SK-N-SH treated with all-trans-retinoic acid at 6 μM for 48 hours (cell line): ENCODE results near the gene LMNTD2.

Source experiments
- ATAC-seq: fragments of 200-7000 bp; cut with Tn5 transposase; 3 replicates; pipeline ENCODE4 v1.9.1; 2020; ENCODE audit warnings: mild to moderate bottlenecking, moderate library complexity
- BACH2 ChIP-seq: fragments of 250-450 bp; sonication (Bioruptor Pico); IDR thresholded peaks from 2 replicates; pipeline ENCODE4 v1.9.0; 2021; ENCODE audit warnings: mild to moderate bottlenecking, borderline replicate concordance
- CSDC2 ChIP-seq: fragments of 250-450 bp; sonication (Bioruptor Pico); IDR thresholded peaks from 2 replicates; pipeline ENCODE4 v1.5.0; 2020; ENCODE audit warnings: mild to moderate bottlenecking, moderate library complexity
- ESRRG ChIP-seq: fragments of 250-450 bp; sonication (Bioruptor Pico); IDR thresholded peaks from 2 replicates; pipeline ENCODE4 v1.6.1; 2021; ENCODE audit warnings: mild to moderate bottlenecking
- GLIS3 ChIP-seq: fragments of 250-450 bp; sonication (Bioruptor Pico); IDR thresholded peaks from 2 replicates; pipeline ENCODE4 v1.5.0; 2020; ENCODE audit warnings: mild to moderate bottlenecking, moderate library complexity
- ISL1 ChIP-seq: fragments of 250-450 bp; sonication (Bioruptor Pico); IDR thresholded peaks from 2 replicates; pipeline ENCODE4 v2.1.2; 2022; ENCODE audit warnings: mild to moderate bottlenecking, moderate library complexity
- OSR1 ChIP-seq: fragments of 250-450 bp; sonication (Bioruptor Pico); IDR thresholded peaks from 2 replicates; pipeline ENCODE4 v1.8.0; 2022; ENCODE audit warnings: moderate library complexity, mild to moderate bottlenecking, inconsistent platforms
- PPARA ChIP-seq: fragments of 250-450 bp; sonication (Bioruptor Pico); IDR thresholded peaks from 2 replicates; pipeline ENCODE4 v1.5.0; 2020; ENCODE audit warnings: mild to moderate bottlenecking, borderline replicate concordance
- RARB ChIP-seq: fragments of 250-450 bp; sonication (Bioruptor Pico); IDR thresholded peaks from 2 replicates; pipeline ENCODE4 v1.8.0; 2021; ENCODE audit warnings: mild to moderate bottlenecking, moderate library complexity
- SNAI2 ChIP-seq: fragments of 250-450 bp; sonication (Bioruptor Pico); IDR thresholded peaks from 2 replicates; pipeline ENCODE4 v1.5.0; 2020; ENCODE audit warnings: mild to moderate bottlenecking, moderate library complexity
- TCF4 ChIP-seq: fragments of 250-450 bp; sonication (Bioruptor Pico); IDR thresholded peaks from 2 replicates; pipeline ENCODE4 v1.8.0; 2021; ENCODE audit warnings: mild to moderate bottlenecking, moderate library complexity, borderline replicate concordance
- ZFP3 ChIP-seq: fragments of 250-450 bp; sonication (Bioruptor Pico); IDR thresholded peaks from 2 replicates; pipeline ENCODE4 v1.5.0; 2020; ENCODE audit warnings: mild to moderate bottlenecking, moderate library complexity
- ZFP30 ChIP-seq: fragments of 450-650 bp; formaldehyde crosslinking; IDR thresholded peaks from 2 replicates; pipeline ENCODE4 v1.5.0; 2022; ENCODE audit warnings: mild to moderate bottlenecking, moderate library complexity
- ZNF565 ChIP-seq: fragments of 450-650 bp; formaldehyde crosslinking; conservative IDR thresholded peaks from 2 replicates; pipeline ENCODE4 v1.5.0; 2020; ENCODE audit warnings: low read depth, mild to moderate bottlenecking, moderate library complexity
- ZNF70 ChIP-seq: fragments of 450-650 bp; formaldehyde crosslinking; IDR thresholded peaks from 2 replicates; pipeline ENCODE4 v1.5.0; 2020; ENCODE audit warnings: mild to moderate bottlenecking, moderate library complexity
- ZNF8 ChIP-seq: fragments of 450-650 bp; formaldehyde crosslinking; IDR thresholded peaks from 2 replicates; pipeline ENCODE4 v1.5.0; 2020; ENCODE audit warnings: mild to moderate bottlenecking, moderate library complexity
- TF ChIP-seq, protein P1 (sequence below): fragments of 250-450 bp; sonication (Bioruptor Pico); IDR thresholded peaks from 2 replicates; pipeline ENCODE4 v1.8.0; 2020; ENCODE audit warnings: mild to moderate bottlenecking, moderate library complexity, borderline replicate concordance
- TF ChIP-seq, protein P2 (sequence below): fragments of 250-450 bp; sonication (Bioruptor Pico); IDR thresholded peaks from 2 replicates; pipeline ENCODE4 v1.8.0; 2021; ENCODE audit warnings: low read depth, mild to moderate bottlenecking, moderate library complexity, borderline replicate concordance
- TF ChIP-seq, protein P3 (sequence below): fragments of 250-450 bp; sonication (Bioruptor Pico); IDR thresholded peaks from 2 replicates; pipeline ENCODE4 v1.5.1; 2020; ENCODE audit warnings: low read depth, mild to moderate bottlenecking, moderate library complexity
- TF ChIP-seq, protein P4 (sequence below): fragments of 250-450 bp; sonication (Bioruptor Pico); IDR thresholded peaks from 2 replicates; pipeline ENCODE4 v1.5.0; 2020; ENCODE audit warnings: mild to moderate bottlenecking, moderate library complexity

LMNTD2 gene

DNA sequence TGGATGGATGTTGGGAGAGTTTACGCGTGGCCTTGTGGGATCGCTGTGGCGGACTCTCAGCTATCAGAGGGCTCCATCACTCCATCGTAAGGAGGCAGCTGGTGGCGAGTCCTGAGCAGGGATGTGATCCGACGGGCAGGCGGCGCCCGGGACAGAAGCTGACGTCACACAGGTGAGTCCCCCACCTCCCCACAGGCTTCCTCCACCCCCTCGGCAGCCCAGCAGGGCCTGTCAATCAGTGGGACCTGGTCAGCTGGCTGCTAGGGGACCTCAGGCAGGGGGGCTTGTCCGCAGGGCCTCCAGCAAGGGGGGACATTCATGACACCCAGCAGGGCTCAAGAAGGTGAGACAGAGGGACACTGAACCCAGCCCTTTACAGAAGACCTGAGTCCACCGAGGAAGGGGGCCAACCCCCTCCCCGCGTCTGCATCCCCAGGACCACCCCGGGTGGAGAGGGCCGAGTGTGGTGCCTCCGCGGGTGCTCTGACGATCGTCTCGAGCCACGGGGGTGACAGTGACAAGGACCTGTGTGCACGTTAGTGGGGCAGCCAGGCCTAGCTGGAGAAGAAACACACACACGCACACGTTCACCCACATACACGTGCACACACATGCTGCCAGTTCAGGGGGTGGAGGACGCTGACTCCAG is 32.2 kb downstream of the LMNTD2 start (continued):
- TF ChIP-seq, protein P1, sequence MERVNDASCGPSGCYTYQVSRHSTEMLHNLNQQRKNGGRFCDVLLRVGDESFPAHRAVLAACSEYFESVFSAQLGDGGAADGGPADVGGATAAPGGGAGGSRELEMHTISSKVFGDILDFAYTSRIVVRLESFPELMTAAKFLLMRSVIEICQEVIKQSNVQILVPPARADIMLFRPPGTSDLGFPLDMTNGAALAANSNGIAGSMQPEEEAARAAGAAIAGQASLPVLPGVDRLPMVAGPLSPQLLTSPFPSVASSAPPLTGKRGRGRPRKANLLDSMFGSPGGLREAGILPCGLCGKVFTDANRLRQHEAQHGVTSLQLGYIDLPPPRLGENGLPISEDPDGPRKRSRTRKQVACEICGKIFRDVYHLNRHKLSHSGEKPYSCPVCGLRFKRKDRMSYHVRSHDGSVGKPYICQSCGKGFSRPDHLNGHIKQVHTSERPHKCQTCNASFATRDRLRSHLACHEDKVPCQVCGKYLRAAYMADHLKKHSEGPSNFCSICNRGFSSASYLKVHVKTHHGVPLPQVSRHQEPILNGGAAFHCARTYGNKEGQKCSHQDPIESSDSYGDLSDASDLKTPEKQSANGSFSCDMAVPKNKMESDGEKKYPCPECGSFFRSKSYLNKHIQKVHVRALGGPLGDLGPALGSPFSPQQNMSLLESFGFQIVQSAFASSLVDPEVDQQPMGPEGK (CRISPR knock-in tag): no peak
- TF ChIP-seq ZFP3 (no peak), ZNF70 (CRISPR knock-in tag) (no peak)
- TF ChIP-seq, all 23 proteins: peak for 0

DNA sequence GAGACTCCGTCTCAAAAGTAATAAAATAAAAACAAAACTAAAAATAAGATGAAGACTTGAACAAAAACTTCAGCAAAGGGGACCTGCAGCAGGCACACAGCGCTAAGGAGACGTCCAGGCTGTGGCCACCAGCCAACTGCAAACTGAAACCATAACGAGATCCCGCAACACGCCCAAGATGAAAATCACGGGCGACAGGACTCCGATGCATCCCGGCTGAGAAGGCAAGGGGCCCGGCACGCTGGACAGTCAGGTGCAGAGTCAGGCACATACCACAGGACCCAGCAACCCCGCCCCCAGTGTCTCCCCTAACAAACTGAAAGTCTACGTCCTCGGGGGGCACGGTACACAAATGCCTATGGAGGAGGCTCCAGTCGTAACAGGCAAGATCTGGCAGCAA is 34.3 kb downstream of the LMNTD2 start:
- TF ChIP-seq, protein P2, sequence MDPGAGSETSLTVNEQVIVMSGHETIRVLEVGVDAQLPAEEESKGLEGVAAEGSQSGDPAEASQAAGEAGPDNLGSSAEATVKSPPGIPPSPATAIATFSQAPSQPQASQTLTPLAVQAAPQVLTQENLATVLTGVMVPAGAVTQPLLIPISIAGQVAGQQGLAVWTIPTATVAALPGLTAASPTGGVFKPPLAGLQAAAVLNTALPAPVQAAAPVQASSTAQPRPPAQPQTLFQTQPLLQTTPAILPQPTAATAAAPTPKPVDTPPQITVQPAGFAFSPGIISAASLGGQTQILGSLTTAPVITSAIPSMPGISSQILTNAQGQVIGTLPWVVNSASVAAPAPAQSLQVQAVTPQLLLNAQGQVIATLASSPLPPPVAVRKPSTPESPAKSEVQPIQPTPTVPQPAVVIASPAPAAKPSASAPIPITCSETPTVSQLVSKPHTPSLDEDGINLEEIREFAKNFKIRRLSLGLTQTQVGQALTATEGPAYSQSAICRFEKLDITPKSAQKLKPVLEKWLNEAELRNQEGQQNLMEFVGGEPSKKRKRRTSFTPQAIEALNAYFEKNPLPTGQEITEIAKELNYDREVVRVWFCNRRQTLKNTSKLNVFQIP (CRISPR knock-in tag): no peak
- no peak for TF ChIP-seq GLIS3 (CRISPR knock-in tag)
- no peak for TF ChIP-seq ZNF8
- TF ChIP-seq OSR1: no peak
- no peak for TF ChIP-seq ISL1 (CRISPR knock-in tag)
- TF ChIP-seq, protein P3, sequence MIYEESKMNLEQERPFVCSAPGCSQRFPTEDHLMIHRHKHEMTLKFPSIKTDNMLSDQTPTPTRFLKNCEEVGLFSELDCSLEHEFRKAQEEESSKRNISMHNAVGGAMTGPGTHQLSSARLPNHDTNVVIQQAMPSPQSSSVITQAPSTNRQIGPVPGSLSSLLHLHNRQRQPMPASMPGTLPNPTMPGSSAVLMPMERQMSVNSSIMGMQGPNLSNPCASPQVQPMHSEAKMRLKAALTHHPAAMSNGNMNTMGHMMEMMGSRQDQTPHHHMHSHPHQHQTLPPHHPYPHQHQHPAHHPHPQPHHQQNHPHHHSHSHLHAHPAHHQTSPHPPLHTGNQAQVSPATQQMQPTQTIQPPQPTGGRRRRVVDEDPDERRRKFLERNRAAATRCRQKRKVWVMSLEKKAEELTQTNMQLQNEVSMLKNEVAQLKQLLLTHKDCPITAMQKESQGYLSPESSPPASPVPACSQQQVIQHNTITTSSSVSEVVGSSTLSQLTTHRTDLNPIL: no peak
- no peak for TF ChIP-seq CSDC2 (CRISPR knock-in tag)
- no peak for TF ChIP-seq TCF4 (CRISPR knock-in tag)
- TF ChIP-seq ZFP30: no peak
- no peak for TF ChIP-seq PPARA
- no peak for TF ChIP-seq ZNF565
- no peak for ATAC-seq

DNA sequence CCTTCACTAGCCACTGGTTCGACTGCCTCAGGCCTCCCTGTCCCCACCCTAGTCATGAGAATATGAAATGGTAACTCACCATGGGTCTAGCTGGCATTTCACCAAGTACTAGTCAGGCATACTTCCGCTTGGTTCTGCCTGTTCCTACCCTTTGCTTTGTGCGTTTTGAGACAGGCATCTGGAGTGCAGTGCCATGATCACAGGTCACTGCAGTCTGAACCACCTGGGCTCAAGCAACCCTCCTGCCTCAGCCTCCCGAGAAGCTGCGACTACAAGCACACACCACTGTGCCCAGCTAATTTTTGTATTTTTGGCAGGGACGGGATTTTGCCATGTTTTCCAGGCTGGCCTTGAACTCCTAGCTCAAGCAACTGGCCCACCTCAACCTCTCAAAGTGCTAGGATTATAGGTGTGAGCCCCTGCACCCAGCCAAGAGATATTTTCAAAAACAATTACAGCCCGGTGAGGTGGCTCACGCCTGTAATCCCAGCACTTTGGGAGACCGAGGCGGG is 39.3 kb downstream of the LMNTD2 start:
- TF ChIP-seq ISL1 (CRISPR knock-in tag) (no peak), ESRRG (CRISPR knock-in tag) (no peak), BACH2 (CRISPR knock-in tag) (no peak), TCF4 (CRISPR knock-in tag) (no peak), ZNF8 (no peak), OSR1 (no peak), CSDC2 (CRISPR knock-in tag) (no peak)
- TF ChIP-seq, protein P3: no peak
- TF ChIP-seq, protein P2 (CRISPR knock-in tag): no peak
- ATAC-seq: no peak

DNA sequence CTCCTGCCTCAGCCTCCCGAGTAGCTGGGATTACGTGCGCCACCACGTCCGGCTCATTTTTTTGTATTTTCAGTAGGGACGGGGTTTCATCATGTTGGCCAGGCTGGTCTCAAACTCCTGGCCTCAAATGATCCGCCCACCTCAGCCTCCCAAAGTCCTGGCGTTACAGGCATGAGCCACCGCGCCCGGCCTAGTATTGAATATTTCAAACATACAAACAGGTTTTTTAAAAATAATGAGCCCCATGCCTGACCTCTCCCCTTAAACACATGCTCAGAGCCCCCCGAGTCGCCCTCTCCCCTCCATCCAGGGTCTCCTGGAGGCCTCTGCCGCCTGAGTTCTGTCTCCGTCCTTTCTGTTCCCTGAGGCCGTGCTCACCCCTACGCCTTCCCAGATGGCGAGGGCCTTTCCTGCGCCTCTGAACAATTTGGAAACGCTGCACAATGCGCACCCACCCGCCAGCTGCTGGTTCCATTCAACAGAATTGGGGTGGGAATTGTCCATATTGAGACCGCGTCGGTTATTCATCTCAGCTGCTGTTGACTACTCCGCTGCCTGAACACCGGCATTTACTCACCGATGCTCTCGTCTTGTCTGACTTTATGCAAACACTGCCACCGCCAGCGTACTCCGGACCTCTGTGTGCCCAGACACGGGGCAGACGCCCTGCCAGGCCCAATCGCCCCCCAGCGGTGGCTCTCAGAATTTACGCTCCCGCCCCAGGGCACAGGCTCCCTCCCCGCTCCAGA is 39.9 kb downstream of the LMNTD2 start:
- no peak for TF ChIP-seq PPARA
- no peak for TF ChIP-seq SNAI2 (CRISPR knock-in tag)
- no peak for TF ChIP-seq TCF4 (CRISPR knock-in tag)
- no peak for TF ChIP-seq ZFP3
- TF ChIP-seq, protein P2 (CRISPR knock-in tag): no peak
- TF ChIP-seq ZNF8: no peak
- TF ChIP-seq, protein P4, sequence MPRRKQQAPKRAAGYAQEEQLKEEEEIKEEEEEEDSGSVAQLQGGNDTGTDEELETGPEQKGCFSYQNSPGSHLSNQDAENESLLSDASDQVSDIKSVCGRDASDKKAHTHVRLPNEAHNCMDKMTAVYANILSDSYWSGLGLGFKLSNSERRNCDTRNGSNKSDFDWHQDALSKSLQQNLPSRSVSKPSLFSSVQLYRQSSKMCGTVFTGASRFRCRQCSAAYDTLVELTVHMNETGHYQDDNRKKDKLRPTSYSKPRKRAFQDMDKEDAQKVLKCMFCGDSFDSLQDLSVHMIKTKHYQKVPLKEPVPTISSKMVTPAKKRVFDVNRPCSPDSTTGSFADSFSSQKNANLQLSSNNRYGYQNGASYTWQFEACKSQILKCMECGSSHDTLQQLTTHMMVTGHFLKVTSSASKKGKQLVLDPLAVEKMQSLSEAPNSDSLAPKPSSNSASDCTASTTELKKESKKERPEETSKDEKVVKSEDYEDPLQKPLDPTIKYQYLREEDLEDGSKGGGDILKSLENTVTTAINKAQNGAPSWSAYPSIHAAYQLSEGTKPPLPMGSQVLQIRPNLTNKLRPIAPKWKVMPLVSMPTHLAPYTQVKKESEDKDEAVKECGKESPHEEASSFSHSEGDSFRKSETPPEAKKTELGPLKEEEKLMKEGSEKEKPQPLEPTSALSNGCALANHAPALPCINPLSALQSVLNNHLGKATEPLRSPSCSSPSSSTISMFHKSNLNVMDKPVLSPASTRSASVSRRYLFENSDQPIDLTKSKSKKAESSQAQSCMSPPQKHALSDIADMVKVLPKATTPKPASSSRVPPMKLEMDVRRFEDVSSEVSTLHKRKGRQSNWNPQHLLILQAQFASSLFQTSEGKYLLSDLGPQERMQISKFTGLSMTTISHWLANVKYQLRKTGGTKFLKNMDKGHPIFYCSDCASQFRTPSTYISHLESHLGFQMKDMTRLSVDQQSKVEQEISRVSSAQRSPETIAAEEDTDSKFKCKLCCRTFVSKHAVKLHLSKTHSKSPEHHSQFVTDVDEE (CRISPR knock-in tag): no peak
- no peak for TF ChIP-seq ZFP30
- no peak for TF ChIP-seq ESRRG (CRISPR knock-in tag)
- TF ChIP-seq RARB (CRISPR knock-in tag): no peak
- no peak for TF ChIP-seq ISL1 (CRISPR knock-in tag)
- TF ChIP-seq, protein P3: no peak
- ATAC-seq: peak; percentile 10; the same call in 2 of the 3 replicates
